Dermis microvascular lymphatic vessel endothelial cell (primary cell): ENCODE data around the gene HP. TPM values are rescaled to one million over a fixed set of nuclear protein-coding genes. Genes with fewer than 3 reads are reported as not detected.
A peak's percentile ranks its signal among the peaks of the same experiment; 100 is the strongest.
"Not testable (repeated sequence)": the region's sequence is repeated elsewhere in the genome, so short reads cannot be mapped to it uniquely, and the experiment has no call there.

Experiments
- DNase-seq, 2 donors: peaks; one replicate each; pipeline versions ENCODE4 v3.0.0 to v3.0.0-alpha.2; 2010; ENCODE audit warnings: low read depth in 2 of 2
- total RNA-seq: library from RNA; depleted of rRNA; stranded (reverse); fragments of >200 nt; gene quantifications from 2 replicates; pipeline ENCODE4 v1.2.1, GENCODE V29; 2014

The HP gene
- total RNA-seq, 1 donor from 2014 or later: not detected

- peak; percentile 3 to 23 for DNase-seq
Observed at GRCh38 chr16:72042157-72042660, 12.1 kb upstream of the HP start.

GRCh38 chr16:72043058-72043457 lies 11.2 kb upstream of the HP start:
- DNase-seq: no peak

GRCh38 chr16:72043539-72043938 lies 10.8 kb upstream of the HP start:
- DNase-seq: no peak

- no peak for DNase-seq
Observed at GRCh38 chr16:72044296-72044695, 10.0 kb upstream of the HP start.

- DNase-seq: no peak
Observed at GRCh38 chr16:72044825-72045359, 9.4 kb upstream of the HP start.

GRCh38 chr16:72049110-72049509 lies 5.2 kb upstream of the HP start:
- no peak for DNase-seq

GRCh38 chr16:72050769-72051464 lies 3.4 kb upstream of the HP start:
- no peak for DNase-seq

- no peak for DNase-seq
Observed at GRCh38 chr16:72051818-72052217, 2.5 kb upstream of the HP start.

- no peak for DNase-seq
Observed at GRCh38 chr16:72055911-72056310, 1.6 kb downstream of the HP start.

- DNase-seq: not testable (repeated sequence)
Observed at GRCh38 chr16:72057313-72057712, 3.0 kb downstream of the HP start.

- not testable (repeated sequence) for DNase-seq
Observed at GRCh38 chr16:72059060-72059459, 4.8 kb downstream of the HP start.

- no peak for DNase-seq
Observed at GRCh38 chr16:72060405-72060804, 6.1 kb downstream of the HP start.

- DNase-seq: no peak
Observed at GRCh38 chr16:72061564-72061963, 7.3 kb downstream of the HP start.

- DNase-seq: no peak
Observed at GRCh38 chr16:72064361-72064894, 10.1 kb downstream of the HP start.

GRCh38 chr16:72066747-72067146 lies 12.4 kb downstream of the HP start:
- peak; percentile 35 to 48 for DNase-seq

GRCh38 chr16:72068930-72069329 lies 14.6 kb downstream of the HP start:
- DNase-seq: no peak

GRCh38 chr16:72072514-72073342 lies 18.4 kb downstream of the HP start:
- no peak for DNase-seq

- DNase-seq: no peak
Observed at GRCh38 chr16:72073560-72074230, 19.4 kb downstream of the HP start.

- not testable (repeated sequence) for DNase-seq
Observed at GRCh38 chr16:72075067-72075466, 20.8 kb downstream of the HP start.

- not testable (repeated sequence) for DNase-seq
Observed at GRCh38 chr16:72076991-72077706, 22.8 kb downstream of the HP start.
